Adipose tissue (tissue), 3 donors: ENCODE data around the gene RCSD1. TPM values are rescaled to one million over a fixed set of nuclear protein-coding genes. Genes with fewer than 3 reads are reported as not detected.

Experiments
- H3K27ac ChIP-seq: one replicate; pipeline ENCODE4 v1.5.1; 2013; ENCODE audit warnings: low read depth, low read length
- WGBS, 3 donors: extraction: QIAGEN DNeasy Blood & Tissue Kit; methylation state at CpG; one replicate each; pipeline ENCODE4 v1.1.7; 2013; 5-methylcytosine and 5-hydroxymethylcytosine counted together
- polyA plus RNA-seq, 3 donors: library from polyadenylated mRNA; stranded (reverse); fragments of 200-250 nt; gene quantifications; one replicate each; pipeline ENCODE4 v1.2.3, GENCODE V29; 2013
- donor health status: healthy with polysubstance abuse.
- donor health status: Bipolar disorder and iron deficiency.
- donor health status: healthy.

RCSD1 gene
- polyA plus RNA-seq, 3 donors = 2.2 to 13.5 (median 6.7) TPM

- WGBS, 3 donors = 60 to 100% (median 86%) methylated on average over 1 of the region's 1 CpG
- H3K27ac ChIP-seq = no peak overlapping the region
Observed at GRCh38 chr1:167614851-167615250, 15.2 kb upstream of the RCSD1 start.

GRCh38 chr1:167616521-167616920 lies 13.5 kb upstream of the RCSD1 start:
- no peak overlapping the region for H3K27ac ChIP-seq
- 82 to 85% (median 83%) methylated on average over 8 of the region's 8 CpGs for WGBS, 3 donors

- H3K27ac ChIP-seq = peak overlapping the region; percentile 17
- WGBS, 3 donors = 19 to 31% (median 21%) methylated on average over 8 of the region's 8 CpGs
Observed at GRCh38 chr1:167617153-167618147, 12.6 kb upstream of the RCSD1 start.

GRCh38 chr1:167618366-167618765 lies 11.7 kb upstream of the RCSD1 start:
- no peak overlapping the region for H3K27ac ChIP-seq
- 67 to 82% (median 78%) methylated on average over 13 of the region's 13 CpGs for WGBS, 3 donors

- H3K27ac ChIP-seq = no peak overlapping the region
Observed at GRCh38 chr1:167618789-167619188, 11.2 kb upstream of the RCSD1 start.

GRCh38 chr1:167620002-167620401 lies 10.0 kb upstream of the RCSD1 start:
- H3K27ac ChIP-seq = no peak overlapping the region
- 60 to 77% (median 68%) methylated on average over 5 of the region's 5 CpGs for WGBS, 3 donors

More at GRCh38 chr1:167618789-167619188, 11.2 kb upstream of the RCSD1 start:
- WGBS, 3 donors = 72 to 83% (median 80%) methylated on average over 3 of the region's 3 CpGs

- H3K27ac ChIP-seq = no peak overlapping the region
- WGBS, 3 donors = 64 to 81% (median 73%) methylated on average over 4 of the region's 4 CpGs
Observed at GRCh38 chr1:167621780-167622313, 8.2 kb upstream of the RCSD1 start.

GRCh38 chr1:167623951-167624350 lies 6.1 kb upstream of the RCSD1 start:
- no peak overlapping the region for H3K27ac ChIP-seq
- WGBS, 3 donors = 51 to 79% (median 65%) methylated on average over 3 of the region's 3 CpGs

- WGBS, 3 donors = 92 to 100% (median 96%) methylated on average over 2 of the region's 2 CpGs
- no peak overlapping the region for H3K27ac ChIP-seq
Observed at GRCh38 chr1:167625040-167625823, 4.8 kb upstream of the RCSD1 start.

GRCh38 chr1:167627615-167627864 lies 2.5 kb upstream of the RCSD1 start:
- H3K27ac ChIP-seq = peak overlapping the region; percentile 62
- WGBS, 3 donors = 38 to 92% (median 44%) methylated on average over 3 of the region's 3 CpGs

GRCh38 chr1:167627865-167628641 lies 2.0 kb upstream of the RCSD1 start:
- H3K27ac ChIP-seq = peak overlapping the region; percentile 62
- WGBS, 3 donors = 44 to 74% (median 46%) methylated on average over 10 of the region's 10 CpGs

GRCh38 chr1:167628741-167629515 lies 1.1 kb upstream of the RCSD1 start:
- H3K27ac ChIP-seq = no peak overlapping the region
- WGBS, 3 donors = 62 to 78% (median 65%) methylated on average over 12 of the region's 12 CpGs

GRCh38 chr1:167630568-167631385 lies 745 bp downstream of the RCSD1 start:
- 23 to 42% (median 24%) methylated on average over 16 of the region's 16 CpGs for WGBS, 3 donors
- H3K27ac ChIP-seq = no peak overlapping the region

- 43 to 88% (median 62%) methylated on average over 3 of the region's 3 CpGs for WGBS, 3 donors
- H3K27ac ChIP-seq = no peak overlapping the region
Observed at GRCh38 chr1:167631386-167631935, 1.4 kb downstream of the RCSD1 start.

GRCh38 chr1:167631936-167632614 lies 2.0 kb downstream of the RCSD1 start:
- 36 to 86% (median 55%) methylated on average over 4 of the region's 4 CpGs for WGBS, 3 donors
- no peak overlapping the region for H3K27ac ChIP-seq

GRCh38 chr1:167633258-167633944 lies 3.4 kb downstream of the RCSD1 start:
- no peak overlapping the region for H3K27ac ChIP-seq
- 78 to 87% (median 84%) methylated on average over 3 of the region's 3 CpGs for WGBS, 3 donors
